GM23338 (cell line): Measurements from ENCODE around the gene GRM8. TPM values are rescaled to one million over a fixed set of nuclear protein-coding genes. Genes with fewer than 3 reads are reported as not detected.

Experiments used
- ATAC-seq: fragments of 200-7000 bp; cut with Tn5 transposase; 3 replicates; pipeline ENCODE4 v1.9.1; 2020
- DNase-seq: peaks from one replicate; pipeline ENCODE4 v3.0.0-alpha.2; 2015; ENCODE audit warnings: low spot score
- H2AFZ ChIP-seq: fragments of 200-600 bp; sonication (generic); 2 replicates; pipeline ENCODE4 v1.8.0; 2016; ENCODE audit warnings: antibody characterized with exemption, mild to moderate bottlenecking, moderate library complexity
- H3F3A ChIP-seq: fragments of 200-600 bp; sonication (generic); replicated peaks from 2 replicates; pipeline ENCODE4 v1.8.0; 2017; ENCODE audit warnings: antibody characterized with exemption, mixed run types, low read depth
- H3K27ac ChIP-seq: fragments of 200-600 bp; sonication (generic); 2 replicates; pipeline ENCODE4 v1.6.1; 2016; ENCODE audit warnings: low read depth
- H3K27me3 ChIP-seq: fragments of 200-600 bp; sonication (generic); 2 replicates; pipeline ENCODE4 v1.8.0; 2016; ENCODE audit warnings: mild to moderate bottlenecking, mixed run types, moderate library complexity; ENCODE audit not compliant: insufficient read depth
- H3K36me3 ChIP-seq: fragments of 200-600 bp; sonication (generic); 2 replicates; pipeline ENCODE4 v1.8.0; 2016; ENCODE audit warnings: mild to moderate bottlenecking; ENCODE audit not compliant: insufficient read depth
- H3K4me1 ChIP-seq: fragments of 200-600 bp; sonication (generic); 2 replicates; pipeline ENCODE4 v1.8.0; 2016; ENCODE audit warnings: mild to moderate bottlenecking, moderate library complexity; ENCODE audit not compliant: insufficient read depth
- H3K4me2 ChIP-seq: fragments of 200-600 bp; sonication (generic); 2 replicates; pipeline ENCODE4 v1.7.1; 2017; ENCODE audit warnings: mixed run types
- H3K4me3 ChIP-seq: fragments of 200-600 bp; sonication (generic); 2 replicates; pipeline ENCODE4 v1.6.1; 2016; ENCODE audit warnings: mixed run types
- H3K79me2 ChIP-seq: fragments of 200-600 bp; sonication (generic); replicated peaks from 2 replicates; pipeline ENCODE4 v1.8.0; 2017; ENCODE audit warnings: mild to moderate bottlenecking; ENCODE audit not compliant: insufficient read depth
- H3K9me2 ChIP-seq: fragments of 200-600 bp; sonication (generic); 2 replicates; pipeline ENCODE4 v1.8.0; 2017; ENCODE audit not compliant: insufficient read depth
- H4K20me1 ChIP-seq: fragments of 200-600 bp; sonication (generic); replicated peaks from 2 replicates; pipeline ENCODE4 v1.8.0; 2017; ENCODE audit warnings: mild to moderate bottlenecking; ENCODE audit not compliant: insufficient read depth
- H3K27ac Mint-ChIP-seq: 2 replicates; pipeline ENCODE4 v1.8.0; 2020; ENCODE audit warnings: inconsistent platforms, mild to moderate bottlenecking, moderate library complexity, mixed read lengths
- H3K27me3 Mint-ChIP-seq: 3 replicates; pipeline ENCODE4 v1.8.0; 2022; ENCODE audit warnings: low read depth, mild to moderate bottlenecking, moderate library complexity, mixed read lengths, inconsistent platforms; ENCODE audit not compliant: insufficient read depth, poor library complexity
- H3K36me3 Mint-ChIP-seq: 3 replicates; pipeline ENCODE4 v1.8.0; 2021; ENCODE audit warnings: low read depth, mild to moderate bottlenecking, inconsistent platforms, moderate library complexity, mixed read lengths
- H3K4me1 Mint-ChIP-seq: 3 replicates; pipeline ENCODE4 v1.8.0; 2020; ENCODE audit warnings: mild to moderate bottlenecking, inconsistent platforms, mixed read lengths
- H3K4me3 Mint-ChIP-seq: 3 replicates; pipeline ENCODE4 v1.8.0; 2021; ENCODE audit warnings: moderate library complexity, mild to moderate bottlenecking, inconsistent platforms, mixed read lengths
- H3K9me3 Mint-ChIP-seq: 3 replicates; pipeline ENCODE4 v1.8.0; 2020; ENCODE audit warnings: moderate library complexity, mild to moderate bottlenecking, inconsistent platforms, mixed read lengths
- CREB1 ChIP-seq: fragments of 250-450 bp; sonication (Bioruptor Pico); IDR thresholded peaks from 2 replicates; pipeline ENCODE4 v1.5.0; 2020; ENCODE audit warnings: low read depth, mild to moderate bottlenecking, moderate library complexity
- EZH2 ChIP-seq: fragments of 200-600 bp; sonication (generic); IDR thresholded peaks from one replicate; pipeline ENCODE4 v1.8.0; 2017; ENCODE audit warnings: antibody characterized with exemption, mild to moderate bottlenecking, low read depth; ENCODE audit not compliant: unreplicated experiment
- EZH2phosphoT487 ChIP-seq: fragments of 200-600 bp; sonication (generic); IDR thresholded peaks from one replicate; pipeline ENCODE4 v1.8.1; 2018; ENCODE audit warnings: antibody characterized with exemption; ENCODE audit not compliant: unreplicated experiment
- JUNB ChIP-seq: IDR thresholded peaks from one replicate; pipeline ENCODE4 v1.6.1; 2016; ENCODE audit warnings: antibody characterized with exemption; ENCODE audit not compliant: unreplicated experiment
- NANOG ChIP-seq: IDR thresholded peaks from 2 replicates; pipeline ENCODE4 v1.6.1; 2016; ENCODE audit warnings: antibody characterized with exemption, borderline replicate concordance
- POLR2AphosphoS5 ChIP-seq: IDR thresholded peaks from 2 replicates; pipeline ENCODE4 v1.6.1; 2016; ENCODE audit warnings: antibody characterized with exemption, low read depth
- STAT1 ChIP-seq: IDR thresholded peaks from one replicate; pipeline ENCODE4 v1.6.1; 2016; ENCODE audit warnings: antibody characterized with exemption; ENCODE audit not compliant: unreplicated experiment
- ZNF114 ChIP-seq: fragments of 250-450 bp; sonication (Bioruptor Pico); IDR thresholded peaks from 2 replicates; pipeline ENCODE4 v1.5.0; 2020; ENCODE audit warnings: mild to moderate bottlenecking, moderate library complexity
- ZNF331 ChIP-seq: fragments of 250-450 bp; sonication (Bioruptor Pico); IDR thresholded peaks from 2 replicates; pipeline ENCODE4 v1.5.0; 2020; ENCODE audit warnings: low read depth, mild to moderate bottlenecking, moderate library complexity
- polyA plus RNA-seq: library from polyadenylated mRNA; unstranded; fragments of >200 nt; fragmentation: Nextera tagmentation; extraction: Ambion mirVana; gene quantifications from 2 replicates; pipeline ENCODE4 v1.2.1, GENCODE V29; 2016
- total RNA-seq: library from RNA; depleted of rRNA; stranded (reverse); fragments of >200 nt; shearing (Covaris generic); gene quantifications from 2 replicates; pipeline ENCODE4 v1.2.3, GENCODE V29; 2014
- TF ChIP-seq, protein P1 (sequence below): IDR thresholded peaks from one replicate; pipeline ENCODE4 v1.6.1; 2018; ENCODE audit warnings: antibody characterized with exemption; ENCODE audit not compliant: unreplicated experiment
- TF ChIP-seq, protein P2 (sequence below): IDR thresholded peaks from 2 replicates; pipeline ENCODE4 v1.6.1; 2016; ENCODE audit warnings: antibody characterized with exemption
- TF ChIP-seq, protein P3 (sequence below), 2 experiments: fragments of 200-600 bp in 1 of 2; sonication (generic) in 1 of 2; conservative IDR thresholded peaks; 2 replicates each; pipeline versions ENCODE4 v1.5.1 to v1.6.1; 2016 to 2017; ENCODE audit warnings: antibody characterized with exemption in 2 of 2, low read depth in 2 of 2, mild to moderate bottlenecking in 2 of 2, moderate library complexity in 1 of 2
- TF ChIP-seq, protein P4 (sequence below): fragments of 250-450 bp; sonication (Bioruptor Pico); IDR thresholded peaks from 2 replicates; pipeline ENCODE4 v1.5.0; 2020; ENCODE audit warnings: mild to moderate bottlenecking, moderate library complexity

The GRM8 gene
- total and polyA plus RNA-seq, 2 experiments from 2014 or later = 1.9 to 6.6 TPM

DNA sequence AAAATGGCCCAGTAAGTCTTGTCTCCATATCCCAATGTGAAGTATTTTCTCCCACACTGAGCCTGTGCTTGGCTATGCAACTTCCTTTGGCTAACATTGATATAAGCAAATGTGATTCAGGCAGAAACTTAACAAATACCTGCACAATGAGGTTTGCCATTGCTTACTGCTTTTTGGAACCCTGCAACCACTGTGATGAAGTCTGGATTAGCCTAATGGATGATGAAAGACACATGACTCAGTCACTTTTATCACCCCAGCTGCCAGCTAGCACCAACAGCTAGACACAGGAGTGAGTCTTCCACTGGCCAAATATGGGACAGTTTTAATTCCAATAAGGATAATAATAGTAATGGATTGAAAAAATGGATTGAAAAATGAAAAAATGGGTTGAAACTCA lies 854.5 kb downstream of the GRM8 start:
- H3K4me3 Mint-ChIP-seq = no peak overlapping the region
- no peak for ATAC-seq
- TF ChIP-seq ZNF114 (CRISPR knock-in tag) = no peak
- no peak for TF ChIP-seq STAT1
- TF ChIP-seq, protein P1, sequence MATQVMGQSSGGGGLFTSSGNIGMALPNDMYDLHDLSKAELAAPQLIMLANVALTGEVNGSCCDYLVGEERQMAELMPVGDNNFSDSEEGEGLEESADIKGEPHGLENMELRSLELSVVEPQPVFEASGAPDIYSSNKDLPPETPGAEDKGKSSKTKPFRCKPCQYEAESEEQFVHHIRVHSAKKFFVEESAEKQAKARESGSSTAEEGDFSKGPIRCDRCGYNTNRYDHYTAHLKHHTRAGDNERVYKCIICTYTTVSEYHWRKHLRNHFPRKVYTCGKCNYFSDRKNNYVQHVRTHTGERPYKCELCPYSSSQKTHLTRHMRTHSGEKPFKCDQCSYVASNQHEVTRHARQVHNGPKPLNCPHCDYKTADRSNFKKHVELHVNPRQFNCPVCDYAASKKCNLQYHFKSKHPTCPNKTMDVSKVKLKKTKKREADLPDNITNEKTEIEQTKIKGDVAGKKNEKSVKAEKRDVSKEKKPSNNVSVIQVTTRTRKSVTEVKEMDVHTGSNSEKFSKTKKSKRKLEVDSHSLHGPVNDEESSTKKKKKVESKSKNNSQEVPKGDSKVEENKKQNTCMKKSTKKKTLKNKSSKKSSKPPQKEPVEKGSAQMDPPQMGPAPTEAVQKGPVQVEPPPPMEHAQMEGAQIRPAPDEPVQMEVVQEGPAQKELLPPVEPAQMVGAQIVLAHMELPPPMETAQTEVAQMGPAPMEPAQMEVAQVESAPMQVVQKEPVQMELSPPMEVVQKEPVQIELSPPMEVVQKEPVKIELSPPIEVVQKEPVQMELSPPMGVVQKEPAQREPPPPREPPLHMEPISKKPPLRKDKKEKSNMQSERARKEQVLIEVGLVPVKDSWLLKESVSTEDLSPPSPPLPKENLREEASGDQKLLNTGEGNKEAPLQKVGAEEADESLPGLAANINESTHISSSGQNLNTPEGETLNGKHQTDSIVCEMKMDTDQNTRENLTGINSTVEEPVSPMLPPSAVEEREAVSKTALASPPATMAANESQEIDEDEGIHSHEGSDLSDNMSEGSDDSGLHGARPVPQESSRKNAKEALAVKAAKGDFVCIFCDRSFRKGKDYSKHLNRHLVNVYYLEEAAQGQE = no peak
- TF ChIP-seq ZNF331 = no peak
- TF ChIP-seq EZH2phosphoT487 = no peak
- TF ChIP-seq CREB1 (CRISPR knock-in tag) = no peak
- no peak for TF ChIP-seq EZH2
- TF ChIP-seq NANOG = no peak
- TF ChIP-seq, protein P2, sequence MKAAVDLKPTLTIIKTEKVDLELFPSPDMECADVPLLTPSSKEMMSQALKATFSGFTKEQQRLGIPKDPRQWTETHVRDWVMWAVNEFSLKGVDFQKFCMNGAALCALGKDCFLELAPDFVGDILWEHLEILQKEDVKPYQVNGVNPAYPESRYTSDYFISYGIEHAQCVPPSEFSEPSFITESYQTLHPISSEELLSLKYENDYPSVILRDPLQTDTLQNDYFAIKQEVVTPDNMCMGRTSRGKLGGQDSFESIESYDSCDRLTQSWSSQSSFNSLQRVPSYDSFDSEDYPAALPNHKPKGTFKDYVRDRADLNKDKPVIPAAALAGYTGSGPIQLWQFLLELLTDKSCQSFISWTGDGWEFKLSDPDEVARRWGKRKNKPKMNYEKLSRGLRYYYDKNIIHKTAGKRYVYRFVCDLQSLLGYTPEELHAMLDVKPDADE = no peak
- no peak for TF ChIP-seq POLR2AphosphoS5
- no peak for TF ChIP-seq JUNB
- TF ChIP-seq, protein P3, sequence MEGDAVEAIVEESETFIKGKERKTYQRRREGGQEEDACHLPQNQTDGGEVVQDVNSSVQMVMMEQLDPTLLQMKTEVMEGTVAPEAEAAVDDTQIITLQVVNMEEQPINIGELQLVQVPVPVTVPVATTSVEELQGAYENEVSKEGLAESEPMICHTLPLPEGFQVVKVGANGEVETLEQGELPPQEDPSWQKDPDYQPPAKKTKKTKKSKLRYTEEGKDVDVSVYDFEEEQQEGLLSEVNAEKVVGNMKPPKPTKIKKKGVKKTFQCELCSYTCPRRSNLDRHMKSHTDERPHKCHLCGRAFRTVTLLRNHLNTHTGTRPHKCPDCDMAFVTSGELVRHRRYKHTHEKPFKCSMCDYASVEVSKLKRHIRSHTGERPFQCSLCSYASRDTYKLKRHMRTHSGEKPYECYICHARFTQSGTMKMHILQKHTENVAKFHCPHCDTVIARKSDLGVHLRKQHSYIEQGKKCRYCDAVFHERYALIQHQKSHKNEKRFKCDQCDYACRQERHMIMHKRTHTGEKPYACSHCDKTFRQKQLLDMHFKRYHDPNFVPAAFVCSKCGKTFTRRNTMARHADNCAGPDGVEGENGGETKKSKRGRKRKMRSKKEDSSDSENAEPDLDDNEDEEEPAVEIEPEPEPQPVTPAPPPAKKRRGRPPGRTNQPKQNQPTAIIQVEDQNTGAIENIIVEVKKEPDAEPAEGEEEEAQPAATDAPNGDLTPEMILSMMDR (conservative IDR thresholded peaks at IDR 0.05; ENCODE audit: low read depth in 2 of 2) = no peak
- TF ChIP-seq, protein P4, sequence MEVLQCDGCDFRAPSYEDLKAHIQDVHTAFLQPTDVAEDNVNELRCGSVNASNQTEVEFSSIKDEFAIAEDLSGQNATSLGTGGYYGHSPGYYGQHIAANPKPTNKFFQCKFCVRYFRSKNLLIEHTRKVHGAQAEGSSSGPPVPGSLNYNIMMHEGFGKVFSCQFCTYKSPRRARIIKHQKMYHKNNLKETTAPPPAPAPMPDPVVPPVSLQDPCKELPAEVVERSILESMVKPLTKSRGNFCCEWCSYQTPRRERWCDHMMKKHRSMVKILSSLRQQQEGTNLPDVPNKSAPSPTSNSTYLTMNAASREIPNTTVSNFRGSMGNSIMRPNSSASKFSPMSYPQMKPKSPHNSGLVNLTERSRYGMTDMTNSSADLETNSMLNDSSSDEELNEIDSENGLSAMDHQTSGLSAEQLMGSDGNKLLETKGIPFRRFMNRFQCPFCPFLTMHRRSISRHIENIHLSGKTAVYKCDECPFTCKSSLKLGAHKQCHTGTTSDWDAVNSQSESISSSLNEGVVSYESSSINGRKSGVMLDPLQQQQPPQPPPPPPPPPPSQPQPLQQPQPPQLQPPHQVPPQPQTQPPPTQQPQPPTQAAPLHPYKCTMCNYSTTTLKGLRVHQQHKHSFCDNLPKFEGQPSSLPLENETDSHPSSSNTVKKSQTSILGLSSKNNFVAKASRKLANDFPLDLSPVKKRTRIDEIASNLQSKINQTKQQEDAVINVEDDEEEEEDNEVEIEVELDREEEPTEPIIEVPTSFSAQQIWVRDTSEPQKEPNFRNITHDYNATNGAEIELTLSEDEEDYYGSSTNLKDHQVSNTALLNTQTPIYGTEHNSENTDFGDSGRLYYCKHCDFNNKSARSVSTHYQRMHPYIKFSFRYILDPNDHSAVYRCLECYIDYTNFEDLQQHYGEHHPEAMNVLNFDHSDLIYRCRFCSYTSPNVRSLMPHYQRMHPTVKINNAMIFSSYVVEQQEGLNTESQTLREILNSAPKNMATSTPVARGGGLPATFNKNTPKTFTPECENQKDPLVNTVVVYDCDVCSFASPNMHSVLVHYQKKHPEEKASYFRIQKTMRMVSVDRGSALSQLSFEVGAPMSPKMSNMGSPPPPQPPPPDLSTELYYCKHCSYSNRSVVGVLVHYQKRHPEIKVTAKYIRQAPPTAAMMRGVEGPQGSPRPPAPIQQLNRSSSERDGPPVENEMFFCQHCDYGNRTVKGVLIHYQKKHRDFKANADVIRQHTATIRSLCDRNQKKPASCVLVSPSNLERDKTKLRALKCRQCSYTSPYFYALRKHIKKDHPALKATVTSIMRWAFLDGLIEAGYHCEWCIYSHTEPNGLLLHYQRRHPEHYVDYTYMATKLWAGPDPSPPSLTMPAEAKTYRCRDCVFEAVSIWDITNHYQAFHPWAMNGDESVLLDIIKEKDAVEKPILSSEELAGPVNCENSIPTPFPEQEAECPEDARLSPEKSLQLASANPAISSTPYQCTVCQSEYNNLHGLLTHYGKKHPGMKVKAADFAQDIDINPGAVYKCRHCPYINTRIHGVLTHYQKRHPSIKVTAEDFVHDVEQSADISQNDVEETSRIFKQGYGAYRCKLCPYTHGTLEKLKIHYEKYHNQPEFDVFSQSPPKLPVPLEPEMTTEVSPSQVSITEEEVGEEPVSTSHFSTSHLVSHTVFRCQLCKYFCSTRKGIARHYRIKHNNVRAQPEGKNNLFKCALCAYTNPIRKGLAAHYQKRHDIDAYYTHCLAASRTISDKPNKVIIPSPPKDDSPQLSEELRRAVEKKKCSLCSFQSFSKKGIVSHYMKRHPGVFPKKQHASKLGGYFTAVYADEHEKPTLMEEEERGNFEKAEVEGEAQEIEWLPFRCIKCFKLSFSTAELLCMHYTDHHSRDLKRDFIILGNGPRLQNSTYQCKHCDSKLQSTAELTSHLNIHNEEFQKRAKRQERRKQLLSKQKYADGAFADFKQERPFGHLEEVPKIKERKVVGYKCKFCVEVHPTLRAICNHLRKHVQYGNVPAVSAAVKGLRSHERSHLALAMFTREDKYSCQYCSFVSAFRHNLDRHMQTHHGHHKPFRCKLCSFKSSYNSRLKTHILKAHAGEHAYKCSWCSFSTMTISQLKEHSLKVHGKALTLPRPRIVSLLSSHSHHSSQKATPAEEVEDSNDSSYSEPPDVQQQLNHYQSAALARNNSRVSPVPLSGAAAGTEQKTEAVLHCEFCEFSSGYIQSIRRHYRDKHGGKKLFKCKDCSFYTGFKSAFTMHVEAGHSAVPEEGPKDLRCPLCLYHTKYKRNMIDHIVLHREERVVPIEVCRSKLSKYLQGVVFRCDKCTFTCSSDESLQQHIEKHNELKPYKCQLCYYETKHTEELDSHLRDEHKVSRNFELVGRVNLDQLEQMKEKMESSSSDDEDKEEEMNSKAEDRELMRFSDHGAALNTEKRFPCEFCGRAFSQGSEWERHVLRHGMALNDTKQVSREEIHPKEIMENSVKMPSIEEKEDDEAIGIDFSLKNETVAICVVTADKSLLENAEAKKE (CRISPR knock-in tag) = no peak
- H3K4me1 ChIP-seq = no peaks in the 10 kb centered on the region
- no peaks in the 10 kb centered on the region for H3K27me3 ChIP-seq
- H3K36me3 Mint-ChIP-seq = no peaks in the 10 kb centered on the region
- no peaks in the 10 kb centered on the region for H3K9me2 ChIP-seq
- H3F3A ChIP-seq = no peaks in the 10 kb centered on the region
- no peaks in the 10 kb centered on the region for H3K79me2 ChIP-seq
- no peak overlapping the region for H3K27ac ChIP-seq
- no peak overlapping the region for H3K4me3 ChIP-seq
- no peak for DNase-seq
- no peaks in the 10 kb centered on the region for H4K20me1 ChIP-seq
- H3K27me3 Mint-ChIP-seq = no peaks in the 10 kb centered on the region
- no peak overlapping the region for H3K4me2 ChIP-seq
- H3K9me3 Mint-ChIP-seq = no peaks in the 10 kb centered on the region
- H3K4me1 Mint-ChIP-seq = peaks cover 8% of the 10 kb centered on the region; the same call in 2 of the 3 replicates
- H3K27ac Mint-ChIP-seq = no peak overlapping the region
- H2AFZ ChIP-seq = no peak overlapping the region
- no peaks in the 10 kb centered on the region for H3K36me3 ChIP-seq
